Right kidney (tissue), 1 donor: ENCODE data around the gene MAST4.

Experiments used
- DNase-seq: peaks from one replicate; pipeline ENCODE4 v3.0.0-alpha.2; 2016

Gene MAST4

DNA sequence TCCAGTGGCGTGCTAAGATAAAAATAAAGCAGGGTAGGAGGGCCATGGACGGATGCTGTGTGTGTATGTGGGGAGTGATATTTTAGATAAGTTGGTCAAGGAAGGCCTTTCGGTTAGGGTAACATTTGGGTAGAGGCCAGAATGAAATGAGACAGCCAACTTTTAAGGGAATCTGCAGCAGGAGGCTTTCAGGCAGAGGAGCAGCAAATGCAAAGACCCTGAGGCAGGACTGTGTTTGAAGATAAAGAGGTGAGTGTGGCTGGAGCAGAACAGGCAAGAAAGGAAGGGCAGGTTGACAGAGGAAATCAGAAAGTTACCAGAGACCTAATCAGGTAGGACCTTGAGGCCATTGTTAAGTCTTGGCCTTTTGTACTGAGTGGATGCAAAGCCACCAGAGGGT, 106.2 kb downstream of the MAST4 start:
- DNase-seq: no peak

DNA sequence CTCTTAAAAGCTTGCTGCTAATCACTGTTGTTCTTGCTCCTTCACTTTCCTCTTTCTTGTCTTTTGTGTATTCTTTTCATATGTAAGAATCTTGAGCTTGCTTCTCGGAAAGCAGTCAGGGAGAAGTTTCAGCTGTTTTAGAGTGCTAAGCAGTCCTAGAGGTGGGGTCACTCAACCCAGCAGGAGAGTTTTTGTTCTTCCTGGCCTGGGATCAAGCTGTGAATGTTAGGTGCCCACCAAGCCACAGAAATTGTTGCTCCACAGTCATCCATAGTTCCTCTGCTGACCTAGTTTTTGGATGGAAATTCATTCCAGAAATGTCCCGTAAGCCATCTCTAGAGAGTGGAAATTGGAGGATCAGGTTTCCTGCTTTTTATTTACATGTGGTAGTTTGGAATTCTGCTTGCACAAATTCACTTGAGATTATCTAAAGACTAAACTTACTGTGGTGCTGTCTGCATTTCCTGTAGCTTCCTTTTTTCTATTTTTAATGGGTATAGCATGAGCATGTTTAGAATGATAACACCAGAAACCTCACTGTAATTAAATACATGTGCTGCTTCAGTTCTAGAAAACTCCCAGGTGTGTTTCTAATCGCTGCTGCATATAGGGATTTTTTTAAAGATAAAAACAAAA, 108.7 kb downstream of the MAST4 start:
- no peak for DNase-seq

GRCh38 chr5:66708368-66708767, 112.2 kb downstream of the MAST4 start:
- no peak for DNase-seq

GRCh38 chr5:66710557-66711088, 114.4 kb downstream of the MAST4 start:
- no peak for DNase-seq

DNA sequence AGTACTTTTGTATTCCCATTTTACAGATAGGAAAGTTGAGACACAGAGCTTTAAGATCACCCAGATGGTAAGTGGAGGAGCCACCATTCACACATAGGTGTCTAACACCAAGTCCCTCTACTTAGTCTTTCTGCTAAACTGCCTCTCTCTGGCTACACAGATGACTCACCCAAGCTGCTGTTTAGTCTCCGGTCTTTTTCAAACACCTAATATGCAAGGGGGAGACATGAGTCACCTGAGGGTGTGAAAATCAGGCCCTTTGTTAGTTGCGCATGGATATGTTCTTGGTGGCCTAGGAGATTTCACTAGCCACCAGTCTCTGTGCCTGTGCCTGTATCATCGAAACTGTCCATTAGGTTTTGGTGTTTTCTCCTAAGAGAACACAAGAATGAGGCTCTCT, 117.8 kb downstream of the MAST4 start:
- no peak for DNase-seq

GRCh38 chr5:66717455-66718373, 121.5 kb downstream of the MAST4 start:
- peak; percentile 24 for DNase-seq

DNA sequence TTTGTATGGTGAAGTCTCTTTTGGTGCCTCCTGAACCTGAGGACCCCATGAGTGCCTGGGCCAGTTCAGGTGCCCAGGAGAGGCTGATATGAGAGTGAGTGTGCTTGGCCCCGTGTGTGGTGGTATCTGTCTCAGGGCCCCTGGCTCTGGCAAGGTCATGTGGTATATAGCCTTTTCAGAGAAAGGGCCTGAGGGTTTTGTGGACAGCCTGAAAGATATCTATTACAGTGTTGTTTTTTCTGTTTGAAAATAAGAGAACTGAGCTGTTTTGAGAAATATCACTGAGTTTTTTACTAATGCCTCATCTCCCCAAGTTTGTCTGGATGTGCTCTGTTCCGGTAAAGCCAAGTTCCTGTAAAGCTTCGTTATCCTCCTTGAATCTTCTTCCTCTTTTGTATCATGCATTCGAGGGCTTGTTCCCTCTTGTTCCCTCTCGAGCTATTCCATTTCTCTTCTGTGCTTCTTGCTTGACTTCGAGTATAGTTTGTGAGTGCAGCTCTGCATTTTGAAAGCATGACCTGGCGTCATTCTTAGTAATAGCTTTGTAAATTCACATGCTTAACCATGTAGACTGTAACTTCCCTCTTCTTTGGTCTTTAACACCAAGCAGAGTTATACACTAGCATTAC, 122.3 kb downstream of the MAST4 start:
- DNase-seq: no peak

GRCh38 chr5:66720780-66721179, 124.6 kb downstream of the MAST4 start:
- DNase-seq: no peak

DNA sequence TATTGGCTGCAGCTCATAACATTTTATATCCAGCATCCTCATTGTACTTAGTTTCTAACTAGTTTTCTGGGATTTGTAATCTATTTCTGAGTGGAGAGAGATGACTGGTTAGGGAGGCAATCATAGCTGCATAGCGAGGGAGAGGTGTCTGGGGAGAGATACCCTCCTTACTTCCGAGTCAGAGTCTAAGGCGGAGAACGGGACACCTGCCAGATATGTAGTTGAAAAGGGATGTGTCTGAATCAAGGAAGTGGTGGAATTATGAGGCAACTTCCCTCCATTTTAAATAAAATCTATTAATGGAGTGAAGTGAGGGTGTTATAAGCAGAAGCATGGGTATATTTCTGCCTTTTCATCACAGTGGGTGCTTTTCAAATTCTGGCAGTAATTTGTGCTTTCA, 126.5 kb downstream of the MAST4 start:
- DNase-seq: no peak

DNA sequence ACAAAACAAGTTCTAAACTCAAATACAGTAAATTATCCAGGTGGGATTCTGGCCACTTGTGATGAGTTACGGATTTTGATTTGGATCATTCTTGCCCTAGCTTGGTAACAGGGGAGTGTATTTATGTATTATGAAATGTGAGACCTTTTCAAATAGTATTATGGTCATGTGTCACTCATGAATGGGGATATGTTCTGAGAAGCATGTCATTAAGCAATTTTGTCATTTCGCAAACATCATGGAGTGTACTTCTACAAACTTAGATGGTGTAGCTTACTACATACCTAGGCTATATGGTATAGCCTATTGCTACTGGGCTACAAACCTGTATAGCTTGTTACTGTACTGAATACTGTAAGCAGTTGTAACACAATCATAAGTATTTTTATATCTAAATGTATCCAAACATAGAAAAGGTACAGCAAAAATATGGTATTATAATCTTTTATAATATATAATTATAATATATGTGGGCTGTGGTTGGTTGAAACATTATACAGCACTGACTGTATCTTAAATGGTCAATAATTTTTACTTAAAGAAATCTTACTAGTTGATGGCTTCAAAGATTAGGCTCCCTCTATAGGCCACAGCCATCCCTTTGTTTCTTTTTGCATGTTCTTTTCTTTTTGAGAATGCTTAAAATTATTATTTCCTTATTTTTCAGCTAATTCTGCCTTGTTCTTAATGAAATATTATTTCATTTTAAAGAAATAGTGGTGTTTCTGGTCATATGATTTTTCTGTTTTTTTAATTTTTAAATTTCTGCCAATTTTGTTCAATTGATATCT, 128.4 kb downstream of the MAST4 start:
- DNase-seq: no peak

GRCh38 chr5:66727630-66728029, 131.4 kb downstream of the MAST4 start:
- no peak for DNase-seq

DNA sequence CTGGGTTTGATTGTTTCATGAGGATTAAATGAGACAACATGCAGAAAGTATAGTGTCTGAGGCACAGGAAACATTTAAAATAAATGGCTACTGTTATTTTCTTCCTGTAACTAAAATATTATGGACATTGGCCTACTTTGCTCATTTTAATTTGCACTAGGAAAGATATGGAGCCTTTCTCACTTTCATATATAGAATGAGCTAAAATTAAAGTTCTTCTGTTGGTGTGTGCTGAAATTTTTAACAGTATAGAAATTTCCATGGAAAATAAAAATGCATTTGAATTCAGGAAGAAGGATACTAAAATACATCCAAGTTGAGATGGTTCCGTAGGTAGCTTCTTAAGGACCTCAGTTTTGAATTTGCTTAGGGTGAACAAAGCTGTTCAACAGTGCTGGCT, 131.9 kb downstream of the MAST4 start:
- no peak for DNase-seq

DNA sequence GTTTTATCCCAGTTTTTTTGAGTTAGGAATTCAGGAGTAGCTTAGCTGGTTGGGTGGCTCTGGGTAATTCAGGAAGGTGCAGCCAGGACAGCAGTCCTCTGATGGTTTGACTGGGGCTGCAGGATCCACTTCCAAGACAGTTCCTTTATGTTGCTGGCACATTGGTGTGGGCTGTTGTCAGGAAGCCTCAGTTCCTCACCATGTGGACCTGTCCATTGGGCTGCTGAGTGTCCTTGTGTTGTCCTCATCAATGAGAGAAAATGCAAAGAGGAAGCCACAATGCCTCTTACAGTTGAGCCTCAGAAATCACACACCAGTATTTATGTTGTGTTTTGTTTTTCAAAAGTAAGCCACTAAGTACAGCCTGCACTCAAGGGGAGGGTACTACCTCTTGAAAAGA, 140.9 kb downstream of the MAST4 start:
- DNase-seq: no peak

DNA sequence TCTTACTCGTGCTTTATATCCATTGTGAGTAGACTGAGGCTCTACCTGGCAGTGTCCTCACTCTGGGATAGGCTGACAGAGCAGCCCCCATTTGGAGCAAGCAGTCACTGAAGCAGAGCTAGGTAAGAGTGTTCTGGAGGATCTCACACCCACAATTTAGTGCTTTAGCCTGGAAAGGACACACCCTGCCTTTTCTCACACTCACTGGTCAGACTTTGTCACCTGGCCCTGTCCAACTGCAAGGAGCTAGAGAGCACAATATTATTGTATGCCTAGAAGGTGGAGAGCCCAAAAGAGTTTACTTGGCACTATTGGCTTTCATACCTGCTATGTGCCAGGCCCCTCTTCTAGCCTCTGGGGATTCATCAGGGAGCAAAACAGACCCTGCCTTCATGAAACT, 141.9 kb downstream of the MAST4 start:
- no peak for DNase-seq

GRCh38 chr5:66739021-66739420, 142.8 kb downstream of the MAST4 start:
- DNase-seq: no peak

DNA sequence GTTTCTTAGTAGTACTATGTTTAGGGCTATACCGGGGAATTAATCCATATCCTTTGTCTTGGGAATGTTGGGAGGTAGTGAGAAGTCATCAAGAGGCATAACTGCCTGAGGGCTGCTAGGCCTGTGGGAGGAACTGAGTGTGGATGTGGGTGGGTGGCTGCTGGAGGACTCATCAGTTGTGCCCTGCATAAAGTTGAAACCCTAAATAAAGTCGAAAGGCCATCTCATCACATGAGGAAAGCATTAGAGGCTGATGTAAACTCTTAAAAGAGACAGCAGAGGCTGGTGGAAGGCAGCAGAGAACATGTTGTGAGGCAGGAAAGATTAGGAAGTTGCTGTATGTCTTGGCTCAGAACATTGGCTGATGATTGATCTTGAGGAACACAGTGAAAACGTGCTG, 143.8 kb downstream of the MAST4 start:
- DNase-seq: no peak

DNA sequence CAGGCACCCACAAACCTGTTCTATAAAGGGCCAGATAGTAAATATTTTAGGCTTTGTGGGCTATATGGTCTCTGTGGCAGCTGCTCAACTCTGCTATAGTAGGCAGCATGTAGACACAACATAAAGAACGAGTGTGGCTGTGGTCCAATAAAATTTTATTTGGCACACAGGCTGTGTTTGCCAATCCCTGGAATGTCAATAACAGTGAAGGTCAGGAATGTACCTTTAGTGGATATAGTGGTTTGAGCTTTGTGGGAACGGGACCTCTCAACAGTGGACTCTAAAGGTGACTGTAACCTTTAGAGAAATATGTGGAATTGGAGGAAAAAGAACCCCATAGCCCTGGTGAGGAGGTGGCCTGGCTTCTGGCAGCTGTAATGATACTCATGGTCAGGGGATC, 145.2 kb downstream of the MAST4 start:
- no peak for DNase-seq

DNA sequence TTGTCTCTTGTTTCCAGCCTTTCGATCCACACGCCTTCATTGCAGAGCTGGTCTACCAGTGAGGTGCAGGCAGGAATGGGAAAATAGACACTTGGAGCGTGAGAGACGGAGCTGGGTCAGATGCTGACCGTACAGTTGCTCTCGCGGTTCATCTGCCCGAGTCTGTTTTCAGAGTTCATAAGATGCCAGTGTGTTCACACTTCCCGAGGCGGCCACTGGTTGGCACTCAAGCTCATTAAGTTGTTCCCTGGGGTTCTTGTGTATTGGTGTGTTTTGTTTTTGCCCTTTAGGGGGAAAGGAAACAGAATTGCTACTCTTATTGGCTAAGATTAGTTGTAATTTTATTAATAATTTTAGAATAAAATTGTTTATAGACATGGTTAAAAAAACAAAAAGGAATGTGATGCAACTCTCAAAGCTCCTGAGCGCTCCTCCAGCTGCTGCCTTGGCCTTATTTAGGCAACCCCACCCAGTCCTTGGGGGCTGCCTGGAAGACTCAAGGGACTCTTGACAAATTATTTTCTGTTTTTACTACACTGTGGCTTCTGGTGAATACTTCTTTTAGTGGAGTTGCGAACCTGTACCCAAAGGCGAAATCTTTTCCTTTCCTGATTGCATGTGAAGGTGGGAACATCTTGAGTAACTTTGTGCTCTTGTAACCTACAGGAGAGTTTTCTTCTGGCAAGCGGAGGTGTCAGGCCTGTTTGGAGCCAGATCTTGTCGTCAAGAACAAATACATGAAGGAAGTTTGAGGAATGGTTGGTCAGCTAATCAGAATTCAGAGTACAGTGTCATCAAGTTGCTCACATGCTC, 146.1 kb downstream of the MAST4 start:
- no peak for DNase-seq

DNA sequence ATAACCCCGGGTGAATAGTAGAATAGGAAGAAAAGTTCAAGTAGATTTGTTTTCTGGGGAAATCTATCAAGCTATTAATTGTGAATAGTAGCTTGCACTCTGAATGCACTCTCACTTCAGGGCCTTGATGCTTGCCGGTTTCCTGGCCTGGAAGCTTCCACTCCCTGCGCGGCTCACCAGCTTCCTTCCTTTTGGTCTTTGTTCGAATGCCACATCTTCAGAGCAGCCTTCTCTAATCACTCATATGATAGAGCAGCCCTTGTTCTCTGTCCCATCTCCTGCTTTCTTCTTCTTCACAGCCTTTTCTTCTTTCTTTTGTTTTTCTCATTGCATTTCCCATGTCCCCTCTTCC, 146.7 kb downstream of the MAST4 start:
- DNase-seq: no peak

DNA sequence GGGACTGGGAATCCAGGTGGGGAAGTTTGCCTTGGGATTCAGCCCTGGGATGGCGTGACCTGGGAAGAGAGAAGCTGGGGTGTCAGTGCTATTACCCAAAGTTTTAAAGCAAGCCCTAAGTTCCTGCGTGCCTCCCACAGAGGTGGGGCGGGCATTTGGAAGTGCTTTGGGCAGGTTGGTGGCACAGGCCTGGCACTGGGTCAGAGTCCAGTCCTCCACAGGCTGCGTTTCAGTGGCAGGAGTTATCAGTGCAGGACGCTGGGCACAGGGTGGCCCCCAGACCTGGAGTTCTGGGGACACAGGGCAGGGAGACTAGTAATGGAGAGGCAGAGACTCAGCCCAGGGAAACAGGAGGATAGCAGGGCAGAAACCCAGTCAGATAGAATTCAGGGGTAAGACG, 147.2 kb downstream of the MAST4 start:
- DNase-seq: no peak

GRCh38 chr5:66744040-66744439, 147.8 kb downstream of the MAST4 start:
- DNase-seq: no peak

GRCh38 chr5:66745297-66745696, 149.1 kb downstream of the MAST4 start:
- DNase-seq: no peak
